ENCODE data around the gene SUPT3H. TPM values are rescaled to one million over a fixed set of nuclear protein-coding genes. Genes with fewer than 3 reads are reported as not detected.

The SUPT3H gene
- total and polyA plus RNA-seq, 12 donors: 10.0 to 56.2 (median 16.6) TPM

GRCh38 chr6:45255434-45255833, 122.3 kb downstream of the SUPT3H start:
- intact Hi-C loops (cut with DNase I): no loop called here
- no peak overlapping the region for H3K27ac ChIP-seq
- H3K4me1 ChIP-seq (replicated peaks in 1 of 2): peaks cover 5 to 8% of the 10 kb centered on the region in 2 donors
- DNase-seq: no peak
- no peaks in the 10 kb centered on the region for H3K9me3 ChIP-seq (replicated peaks in 1 of 3)
- TF ChIP-seq, protein P1, sequence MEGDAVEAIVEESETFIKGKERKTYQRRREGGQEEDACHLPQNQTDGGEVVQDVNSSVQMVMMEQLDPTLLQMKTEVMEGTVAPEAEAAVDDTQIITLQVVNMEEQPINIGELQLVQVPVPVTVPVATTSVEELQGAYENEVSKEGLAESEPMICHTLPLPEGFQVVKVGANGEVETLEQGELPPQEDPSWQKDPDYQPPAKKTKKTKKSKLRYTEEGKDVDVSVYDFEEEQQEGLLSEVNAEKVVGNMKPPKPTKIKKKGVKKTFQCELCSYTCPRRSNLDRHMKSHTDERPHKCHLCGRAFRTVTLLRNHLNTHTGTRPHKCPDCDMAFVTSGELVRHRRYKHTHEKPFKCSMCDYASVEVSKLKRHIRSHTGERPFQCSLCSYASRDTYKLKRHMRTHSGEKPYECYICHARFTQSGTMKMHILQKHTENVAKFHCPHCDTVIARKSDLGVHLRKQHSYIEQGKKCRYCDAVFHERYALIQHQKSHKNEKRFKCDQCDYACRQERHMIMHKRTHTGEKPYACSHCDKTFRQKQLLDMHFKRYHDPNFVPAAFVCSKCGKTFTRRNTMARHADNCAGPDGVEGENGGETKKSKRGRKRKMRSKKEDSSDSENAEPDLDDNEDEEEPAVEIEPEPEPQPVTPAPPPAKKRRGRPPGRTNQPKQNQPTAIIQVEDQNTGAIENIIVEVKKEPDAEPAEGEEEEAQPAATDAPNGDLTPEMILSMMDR (IDR thresholded peaks at IDR 0.05): no peak
- TF ChIP-seq POLR2A (IDR thresholded peaks at IDR 0.05): no peak
- 96 to 98% (median 97%) methylated on average over 4 of the region's 4 CpGs for WGBS, 4 donors
- no peak overlapping the region for H3K4me3 ChIP-seq
- no peaks in the 10 kb centered on the region for H3K36me3 ChIP-seq (replicated peaks in 1 of 2)
- no peaks in the 10 kb centered on the region for H3K27me3 ChIP-seq

GRCh38 chr6:45254253-45254652, 123.5 kb downstream of the SUPT3H start:
- peaks cover 5 to 8% of the 10 kb centered on the region in 2 donors for H3K4me1 ChIP-seq (replicated peaks in 1 of 2)
- TF ChIP-seq POLR2A (IDR thresholded peaks at IDR 0.05): no peak
- TF ChIP-seq, protein P1 (IDR thresholded peaks at IDR 0.05): no peak
- H3K9me3 ChIP-seq (replicated peaks in 1 of 3): no peaks in the 10 kb centered on the region
- no peaks in the 10 kb centered on the region for H3K27me3 ChIP-seq
- intact Hi-C loops (cut with DNase I): no loop called here
- H3K36me3 ChIP-seq (replicated peaks in 1 of 2): no peaks in the 10 kb centered on the region
- WGBS, 4 donors: 29 to 52% (median 48%) methylated on average over 1 of the region's 1 CpG
- no peak overlapping the region for H3K4me3 ChIP-seq
- no peak overlapping the region for H3K27ac ChIP-seq
- DNase-seq: no peak

- intact Hi-C loops (cut with DNase I): no loop called here
- H3K27ac ChIP-seq: no peak overlapping the region
- H3K9me3 ChIP-seq (replicated peaks in 1 of 3): no peaks in the 10 kb centered on the region
- WGBS, 4 donors: 86 to 98% (median 95%) methylated on average over 6 of the region's 6 CpGs
- H3K36me3 ChIP-seq (replicated peaks in 1 of 2): no peaks in the 10 kb centered on the region
- no peak overlapping the region for H3K4me3 ChIP-seq
- no peaks in the 10 kb centered on the region for H3K27me3 ChIP-seq
- TF ChIP-seq, protein P1 (IDR thresholded peaks at IDR 0.05): no peak
- TF ChIP-seq POLR2A (IDR thresholded peaks at IDR 0.05): no peak
- peaks cover 5 to 8% of the 10 kb centered on the region in 2 donors for H3K4me1 ChIP-seq (replicated peaks in 1 of 2)
- no peak for DNase-seq
These were observed 124.3 kb downstream of the SUPT3H start for GRCh38 chr6:45253453-45253852.

- Histone ChIP-seq H3K4me3 (no peak overlapping the region), H3K27ac (no peak overlapping the region), H3K27me3 (no peaks in the 10 kb centered on the region), H3K9me3 (replicated peaks in 1 of 3) (peaks cover 0 to 6% (median 0%) of the 10 kb centered on the region in 3 donors), H3K4me1 (replicated peaks in 1 of 2) (no peaks in the 10 kb centered on the region), H3K36me3 (replicated peaks in 1 of 2) (no peaks in the 10 kb centered on the region)
- intact Hi-C loops (cut with DNase I): no loop called here
- no peak for DNase-seq
- WGBS, 4 donors: 94 to 98% (median 95%) methylated on average over 2 of the region's 2 CpGs
- TF ChIP-seq, protein P1 (IDR thresholded peaks at IDR 0.05): no peak
- TF ChIP-seq POLR2A (IDR thresholded peaks at IDR 0.05): no peak
These were observed 146.1 kb downstream of the SUPT3H start for GRCh38 chr6:45231660-45232059.
